ENCODE data around the gene IQSEC1. TPM values are rescaled to one million over a fixed set of nuclear protein-coding genes. Genes with fewer than 3 reads are reported as not detected.

Gene IQSEC1
- total RNA-seq, 1 experiment from 2014 or later = 28.1 TPM

GRCh38 chr3:12974819-12975218 lies 98.4 kb downstream of the IQSEC1 start:
- POLR2A ChIA-PET = no interaction called here
- H3K27ac ChIP-seq (ENCODE audit: low read depth, low read length) = no peak overlapping the region

GRCh38 chr3:12974334-12974733 lies 98.9 kb downstream of the IQSEC1 start:
- Histone ChIP-seq H3K4me1 (ENCODE audit: control insufficient read depth in 1 of 2, insufficient read depth in 2 of 2, low read length in 2 of 2) (no peaks in the 10 kb centered on the region), H3K9me3 (ENCODE audit: control insufficient read depth in 1 of 2, insufficient read depth in 1 of 2, low read depth in 1 of 2, low read length in 2 of 2) (no peaks in the 10 kb centered on the region), H3K9ac (ENCODE audit: low read length) (no peak overlapping the region), H3K9me2 (ENCODE audit: insufficient read depth) (no peaks in the 10 kb centered on the region), H3K79me2 (ENCODE audit: insufficient read depth, low read length) (no peaks in the 10 kb centered on the region), H4K20me1 (ENCODE audit: insufficient read depth) (no peaks in the 10 kb centered on the region), H3K4me2 (ENCODE audit: low read length) (no peak overlapping the region), H3K36me3 (ENCODE audit: control insufficient read depth in 1 of 2, insufficient read depth in 2 of 2, low read length in 2 of 2) (no peaks in the 10 kb centered on the region), H3K4me3 (replicated peaks in 1 of 2; ENCODE audit: low read depth in 1 of 2, low read length in 2 of 2) (no peak overlapping the region), H3K27ac (ENCODE audit: low read depth, low read length) (no peak overlapping the region), H2AFZ (ENCODE audit: low read depth, low read length, poor library complexity, severe bottlenecking) (no peak overlapping the region), H3K27me3 (ENCODE audit: insufficient read depth, low read length) (no peaks in the 10 kb centered on the region)
- ATAC-seq (no peak), DNase-seq (ENCODE audit: low read depth, low spot score) (no peak)
- no TSS peak for BruUV-seq (replicated peaks)
- POLR2A ChIA-PET = no interaction called here
- CTCF ChIA-PET = interaction anchor here (1.1 kb wide), 1 partner anchor 10 kb away, joined by 4 read pairs; no protein-coding TSS in a partner anchor
- RAD21 ChIA-PET (ENCODE audit: low non-redundant PET in 1 of 2, low total read pairs in 2 of 2, uncharacterized antibody in 2 of 2, unreplicated experiment in 2 of 2) = no interaction called here
- intact Hi-C loops (cut with micrococcal nuclease) = no loop called here
- TF ChIP-seq MAX (IDR thresholded peaks at IDR 0.05) (no peak), ATF3 (IDR thresholded peaks at IDR 0.05) (no peak), CEBPB (IDR thresholded peaks at IDR 0.05; ENCODE audit: low read depth) (no peak), TCF7L2 (IDR thresholded peaks at IDR 0.05; ENCODE audit: borderline replicate concordance, extremely low read depth, insufficient read depth, insufficient read length) (no peak)

More at GRCh38 chr3:12974819-12975218, 98.4 kb downstream of the IQSEC1 start:
- intact Hi-C loops (cut with micrococcal nuclease) = no loop called here
- ATAC-seq (no peak; the same call in 1 of the 2 replicates), DNase-seq (ENCODE audit: low read depth, low spot score) (no peak)
- no peaks in the 10 kb centered on the region for H3K9me3 ChIP-seq (ENCODE audit: control insufficient read depth in 1 of 2, insufficient read depth in 1 of 2, low read depth in 1 of 2, low read length in 2 of 2)
- no peaks in the 10 kb centered on the region for H3K79me2 ChIP-seq (ENCODE audit: insufficient read depth, low read length)
- no peaks in the 10 kb centered on the region for H3K4me1 ChIP-seq (ENCODE audit: control insufficient read depth in 1 of 2, insufficient read depth in 2 of 2, low read length in 2 of 2)
- TF ChIP-seq TCF7L2 (IDR thresholded peaks at IDR 0.05; ENCODE audit: borderline replicate concordance, extremely low read depth, insufficient read depth, insufficient read length) (no peak), ZFX (IDR thresholded peaks at IDR 0.05) (no peak), RAD21 (IDR thresholded peaks at IDR 0.05; ENCODE audit: low read depth) (no peak), POLR2A (IDR thresholded peaks at IDR 0.05; ENCODE audit: borderline replicate concordance, extremely low read depth, insufficient read depth, insufficient read length) (no peak), YY1 (IDR thresholded peaks at IDR 0.05; ENCODE audit: extremely low read depth, insufficient replicate concordance, low read depth, low read length) (no peak), EZH2phosphoT487 (IDR thresholded peaks at IDR 0.05; ENCODE audit: borderline replicate concordance) (no peak), ATF3 (IDR thresholded peaks at IDR 0.05) (no peak)
- H3K9me2 ChIP-seq (ENCODE audit: insufficient read depth) = no peaks in the 10 kb centered on the region
- ChIA-PET CTCF (interaction anchor here (1.1 kb wide), 1 partner anchor 9 kb away, joined by 5 read pairs; no protein-coding TSS in a partner anchor), RAD21 (ENCODE audit: low non-redundant PET in 1 of 2, low total read pairs in 2 of 2, uncharacterized antibody in 2 of 2, unreplicated experiment in 2 of 2) (no interaction called here)
- H3K4me2 ChIP-seq (ENCODE audit: low read length) = no peak overlapping the region
- H2AFZ ChIP-seq (ENCODE audit: low read depth, low read length, poor library complexity, severe bottlenecking) = no peak overlapping the region
- H4K20me1 ChIP-seq (ENCODE audit: insufficient read depth) = no peaks in the 10 kb centered on the region
- H3K4me3 ChIP-seq (replicated peaks in 1 of 2; ENCODE audit: low read depth in 1 of 2, low read length in 2 of 2) = no peak overlapping the region
- no TSS peak for BruUV-seq (replicated peaks)
- no peak overlapping the region for H3K9ac ChIP-seq (ENCODE audit: low read length)
- no peaks in the 10 kb centered on the region for H3K36me3 ChIP-seq (ENCODE audit: control insufficient read depth in 1 of 2, insufficient read depth in 2 of 2, low read length in 2 of 2)
- H3K27me3 ChIP-seq (ENCODE audit: insufficient read depth, low read length) = no peaks in the 10 kb centered on the region
